Measurements from ENCODE around the gene JOSD1. TPM values are rescaled to one million over a fixed set of nuclear protein-coding genes. Genes with fewer than 3 reads are reported as not detected.

The JOSD1 gene
- total RNA-seq, 1 experiment from 2014 or later, result 55.3 TPM

DNA sequence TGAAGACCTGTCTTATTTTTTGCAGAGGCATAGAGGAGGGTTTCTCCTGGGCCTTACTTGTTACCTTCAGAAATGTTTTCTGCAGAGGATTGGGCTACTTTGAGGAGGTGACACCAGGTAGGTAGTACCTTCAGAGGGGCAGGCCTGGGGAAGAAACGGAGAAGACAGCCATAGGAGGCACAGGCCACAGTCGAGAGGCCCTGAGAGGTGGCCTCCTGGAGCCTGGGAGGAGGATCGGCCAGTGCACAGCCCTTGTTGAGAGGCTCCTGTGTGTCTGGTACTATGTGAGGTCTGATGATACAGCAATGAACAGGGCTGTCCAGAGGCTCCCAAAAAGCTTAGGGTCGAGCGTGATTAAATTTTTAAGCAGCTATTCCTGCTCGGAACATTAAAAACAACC lies 16.5 kb upstream of the JOSD1 start:
- H3K4me3 ChIP-seq (ENCODE audit: low read depth, low read length), result no peak overlapping the region
- POLR2A ChIA-PET, result no interaction called here
- intact Hi-C loops (cut with micrococcal nuclease; ENCODE audit: unreplicated experiment), result no loop called here
- H3K27me3 ChIP-seq (replicated peaks; ENCODE audit: control insufficient read depth, insufficient read depth, low read length), result no peaks in the 10 kb centered on the region
- no peaks in the 10 kb centered on the region for H3K4me1 ChIP-seq
- no peak for DNase-seq
- Mint-ChIP-seq H3K36me3 (ENCODE audit: insufficient read depth, unreplicated experiment) (peaks cover 14% of the 10 kb centered on the region), H3K9me3 (ENCODE audit: unreplicated experiment) (no peaks in the 10 kb centered on the region), H3K4me1 (ENCODE audit: low read depth, unreplicated experiment) (peaks cover 2% of the 10 kb centered on the region), H3K27ac (ENCODE audit: unreplicated experiment) (no peak overlapping the region), H3K27me3 (ENCODE audit: insufficient read depth, unreplicated experiment) (no peaks in the 10 kb centered on the region), H3K4me3 (ENCODE audit: unreplicated experiment) (no peak overlapping the region)
- no peak for TF ChIP-seq CTCF (IDR thresholded peaks at IDR 0.05; ENCODE audit: insufficient read depth in 1 of 2, low read depth in 1 of 2, low read length in 1 of 2, severe bottlenecking in 1 of 2, unreplicated experiment in 1 of 2)
- no peaks in the 10 kb centered on the region for H3K9me3 ChIP-seq
- no TSS peak for BruUV-seq (replicated peaks)
- peaks cover 6% of the 10 kb centered on the region for H3K36me3 ChIP-seq (ENCODE audit: control insufficient read depth, insufficient read depth, low read length)
- CTCF ChIA-PET, result interaction anchor here (0.5 kb wide), 1 partner anchor 108 kb away, joined by 3 read pairs; no protein-coding TSS in a partner anchor

- BruUV-seq (replicated peaks), result no TSS peak
- Mint-ChIP-seq H3K27me3 (ENCODE audit: insufficient read depth, unreplicated experiment) (no peaks in the 10 kb centered on the region), H3K27ac (ENCODE audit: unreplicated experiment) (no peak overlapping the region), H3K4me1 (ENCODE audit: low read depth, unreplicated experiment) (peaks cover 6% of the 10 kb centered on the region), H3K9me3 (ENCODE audit: unreplicated experiment) (no peaks in the 10 kb centered on the region), H3K4me3 (ENCODE audit: unreplicated experiment) (no peak overlapping the region), H3K36me3 (ENCODE audit: insufficient read depth, unreplicated experiment) (peaks cover 18% of the 10 kb centered on the region)
- POLR2A ChIA-PET, result no interaction called here
- CTCF ChIA-PET, result no interaction called here
- TF ChIP-seq CTCF (IDR thresholded peaks at IDR 0.05; ENCODE audit: insufficient read depth in 1 of 2, low read depth in 1 of 2, low read length in 1 of 2, severe bottlenecking in 1 of 2, unreplicated experiment in 1 of 2), result no peak
- no peak for DNase-seq
- no peaks in the 10 kb centered on the region for H3K27me3 ChIP-seq (replicated peaks; ENCODE audit: control insufficient read depth, insufficient read depth, low read length)
- H3K4me1 ChIP-seq, result no peaks in the 10 kb centered on the region
- H3K36me3 ChIP-seq (ENCODE audit: control insufficient read depth, insufficient read depth, low read length), result peaks cover 7% of the 10 kb centered on the region
- intact Hi-C loops (cut with micrococcal nuclease; ENCODE audit: unreplicated experiment), result no loop called here
- no peaks in the 10 kb centered on the region for H3K9me3 ChIP-seq
- H3K4me3 ChIP-seq (ENCODE audit: low read depth, low read length), result no peak overlapping the region
These were observed 16.1 kb upstream of the JOSD1 start for GRCh38 chr22:38716826-38717225.

DNA sequence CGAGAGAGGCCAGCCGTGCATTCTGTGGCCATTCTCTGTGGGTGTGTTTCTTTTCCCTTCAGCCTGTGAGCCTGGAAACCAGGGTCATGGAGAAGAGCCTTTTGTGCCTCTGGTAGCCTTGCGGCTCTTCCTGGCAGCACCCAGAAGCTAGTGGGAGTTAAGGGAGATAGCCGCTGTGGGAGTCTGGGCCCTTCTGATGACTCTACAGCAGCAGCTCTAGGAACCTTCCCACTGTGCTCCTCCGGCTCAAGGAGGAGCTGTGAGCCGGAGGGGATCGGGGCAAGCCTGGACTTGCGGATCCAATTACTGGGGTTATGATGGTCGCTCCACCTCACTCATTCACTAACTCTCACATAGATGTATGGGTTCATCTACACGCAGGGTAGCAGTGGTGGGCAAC lies 15.5 kb upstream of the JOSD1 start:
- Mint-ChIP-seq H3K9me3 (ENCODE audit: unreplicated experiment) (no peaks in the 10 kb centered on the region), H3K4me3 (ENCODE audit: unreplicated experiment) (no peak overlapping the region), H3K27me3 (ENCODE audit: insufficient read depth, unreplicated experiment) (no peaks in the 10 kb centered on the region), H3K36me3 (ENCODE audit: insufficient read depth, unreplicated experiment) (peaks cover 20% of the 10 kb centered on the region), H3K27ac (ENCODE audit: unreplicated experiment) (no peak overlapping the region), H3K4me1 (ENCODE audit: low read depth, unreplicated experiment) (peaks cover 6% of the 10 kb centered on the region)
- Histone ChIP-seq H3K4me1 (no peaks in the 10 kb centered on the region), H3K27me3 (replicated peaks; ENCODE audit: control insufficient read depth, insufficient read depth, low read length) (no peaks in the 10 kb centered on the region), H3K4me3 (ENCODE audit: low read depth, low read length) (no peak overlapping the region), H3K36me3 (ENCODE audit: control insufficient read depth, insufficient read depth, low read length) (peaks cover 7% of the 10 kb centered on the region), H3K9me3 (no peaks in the 10 kb centered on the region)
- TF ChIP-seq CTCF (IDR thresholded peaks at IDR 0.05; ENCODE audit: insufficient read depth in 1 of 2, low read depth in 1 of 2, low read length in 1 of 2, severe bottlenecking in 1 of 2, unreplicated experiment in 1 of 2), result no peak
- no peak for DNase-seq
- BruUV-seq (replicated peaks), result no TSS peak
- POLR2A ChIA-PET, result no interaction called here
- intact Hi-C loops (cut with micrococcal nuclease; ENCODE audit: unreplicated experiment), result no loop called here
- CTCF ChIA-PET, result no interaction called here
